ENCODE results near the gene LRRC4C. TPM values are rescaled to one million over a fixed set of nuclear protein-coding genes. Genes with fewer than 3 reads are reported as not detected.

The LRRC4C gene
- total RNA-seq, 1 experiment from 2014 or later, result 0.13 TPM

- Histone ChIP-seq H2AK5ac (ENCODE audit: insufficient read length, low read length) (no peak overlapping the region), H4K20me1 (ENCODE audit: control insufficient read depth, insufficient read depth, insufficient read length) (no peaks in the 10 kb centered on the region), H3K79me2 (ENCODE audit: insufficient read depth, low read length) (no peaks in the 10 kb centered on the region), H3K18ac (ENCODE audit: insufficient read length, low read depth, low read length) (no peak overlapping the region), H2BK12ac (ENCODE audit: insufficient read length, low read depth, low read length) (no peak overlapping the region), H4K5ac (ENCODE audit: insufficient read length, low read depth, low read length) (no peak overlapping the region), H2BK15ac (ENCODE audit: low read depth, low read length) (no peak overlapping the region), H3K79me1 (ENCODE audit: insufficient read depth, low read depth, low read length, poor library complexity, severe bottlenecking) (no peaks in the 10 kb centered on the region), H3K27me3 (ENCODE audit: insufficient read depth, low read length) (no peaks in the 10 kb centered on the region), H3K27ac (ENCODE audit: insufficient read length, low read depth, low read length) (no peak overlapping the region), H3K14ac (ENCODE audit: insufficient read depth, low read length) (no peak overlapping the region), H3T11ph (ENCODE audit: low read length) (no peak overlapping the region), H2AFZ (ENCODE audit: low read length) (no peak overlapping the region), H4K91ac (ENCODE audit: insufficient read length, low read depth, low read length) (no peak overlapping the region), H2BK20ac (ENCODE audit: low read depth, low read length, poor library complexity, severe bottlenecking) (no peak overlapping the region), H3K9ac (ENCODE audit: extremely low read depth, insufficient read length, low read length) (no peak overlapping the region), H2BK5ac (ENCODE audit: insufficient read length, low read length) (no peak overlapping the region), H3K56ac (ENCODE audit: insufficient read length, low read depth, low read length) (no peak overlapping the region), H4K8ac (replicated peaks; ENCODE audit: insufficient read length, low read depth, low read length) (no peak overlapping the region), H3K9me3 (ENCODE audit: control insufficient read depth, low read depth, low read length) (peaks cover 6% of the 10 kb centered on the region), H3K23me2 (ENCODE audit: insufficient read length, low read depth, low read length, poor library complexity, severe bottlenecking) (no peaks in the 10 kb centered on the region), H2BK120ac (ENCODE audit: low read depth, low read length, poor library complexity, severe bottlenecking) (no peak overlapping the region), H3K4me2 (ENCODE audit: insufficient read depth, insufficient read length, low read length) (no peak overlapping the region), H3K4me1 (ENCODE audit: insufficient read depth, low read length) (no peaks in the 10 kb centered on the region), H3K4ac (ENCODE audit: low read depth, low read length) (no peak overlapping the region), H3K23ac (ENCODE audit: insufficient read length, low read depth, low read length) (no peak overlapping the region)
- no peaks in the 10 kb centered on the region for H3K27me3 Mint-ChIP-seq (ENCODE audit: low read depth)
- H3K9me3 Mint-ChIP-seq, result peaks cover 9 to 14% of the 10 kb centered on the region in 2 experiments
- peaks cover 6% of the 10 kb centered on the region in 2 experiments; a peak in 3 of 4 replicates for H3K4me1 Mint-ChIP-seq
- no peak overlapping the region for H3K27ac Mint-ChIP-seq
- no peak for DNase-seq
- no CpG with 5 or more reads among the region's 8 CpGs for WGBS (ENCODE audit: extremely low coverage, insufficient read length, low lambda C conversion rate)
- H3K4me3 Mint-ChIP-seq, result no peak overlapping the region
- H3K36me3 Mint-ChIP-seq (ENCODE audit: insufficient read depth in 1 of 3, low read depth in 3 of 3), result peaks cover 1 to 8% (median 1%) of the 10 kb centered on the region in 3 experiments
- no peak for TF ChIP-seq CTCF (conservative IDR thresholded peaks at IDR 0.05)
Observed at GRCh38 chr11:41081756-41082285, 377.6 kb downstream of the LRRC4C start.

All from H9 (cell line).